BE2C (cell line): Measurements from ENCODE around the gene TOP1.

ENCODE experiments used
- DNase-seq: peaks from one replicate; pipeline ENCODE4 v3.0.0-alpha.2; 2020
- H3K27me3 ChIP-seq: fragments of 250-450 bp; sonication (Bioruptor Pico); 2 replicates; pipeline ENCODE4 v1.5.1; 2020; ENCODE audit warnings: mild to moderate bottlenecking
- H3K36me3 ChIP-seq: fragments of 250-450 bp; sonication (Bioruptor Pico); 2 replicates; pipeline ENCODE4 v1.5.1; 2020; ENCODE audit warnings: mild to moderate bottlenecking
- H3K4me1 ChIP-seq: fragments of 250-450 bp; sonication (Bioruptor Pico); 2 replicates; pipeline ENCODE4 v1.5.1; 2020
- H3K4me3 ChIP-seq: 2 replicates; pipeline ENCODE4 v1.5.1; 2011; ENCODE audit warnings: low read depth, low read length
- H3K9me3 ChIP-seq: fragments of 250-450 bp; sonication (Bioruptor Pico); 2 replicates; pipeline ENCODE4 v1.5.1; 2020
- CTCF ChIP-seq: IDR thresholded peaks from 2 replicates; pipeline ENCODE4 v1.5.1; 2012; ENCODE audit warnings: mild to moderate bottlenecking, low read depth, low read length

TOP1 gene

DNA sequence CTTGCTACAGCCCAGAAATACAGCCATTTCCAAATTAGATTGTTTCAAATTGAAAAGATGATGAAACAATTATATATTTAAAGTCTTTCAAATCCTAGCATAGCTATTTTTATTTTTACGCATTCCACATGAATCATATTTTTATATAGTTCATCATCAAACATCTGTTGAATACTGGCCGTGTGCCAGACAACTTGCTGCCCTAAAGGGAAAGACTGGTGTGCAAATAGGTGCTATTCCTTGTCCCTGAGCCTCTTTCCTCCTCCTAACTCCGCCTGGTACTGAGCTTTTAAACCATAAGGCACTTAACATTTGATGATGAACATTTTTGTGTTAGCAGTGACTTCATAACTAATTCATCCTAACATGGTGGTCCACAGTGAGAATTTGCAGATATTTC lies 90.0 kb downstream of the TOP1 start:
- Histone ChIP-seq H3K27me3 (no peaks in the 10 kb centered on the region), H3K36me3 (peaks cover 98% of the 10 kb centered on the region), H3K4me3 (no peak overlapping the region), H3K4me1 (no peaks in the 10 kb centered on the region), H3K9me3 (no peaks in the 10 kb centered on the region)
- no peak for DNase-seq
- no peak for TF ChIP-seq CTCF

GRCh38 chr20:41119614-41120561 lies 91.3 kb downstream of the TOP1 start:
- Histone ChIP-seq H3K36me3 (peaks cover 93% of the 10 kb centered on the region), H3K27me3 (no peaks in the 10 kb centered on the region), H3K4me3 (no peak overlapping the region), H3K4me1 (no peaks in the 10 kb centered on the region), H3K9me3 (no peaks in the 10 kb centered on the region)
- DNase-seq, result no peak
- TF ChIP-seq CTCF, result no peak

DNA sequence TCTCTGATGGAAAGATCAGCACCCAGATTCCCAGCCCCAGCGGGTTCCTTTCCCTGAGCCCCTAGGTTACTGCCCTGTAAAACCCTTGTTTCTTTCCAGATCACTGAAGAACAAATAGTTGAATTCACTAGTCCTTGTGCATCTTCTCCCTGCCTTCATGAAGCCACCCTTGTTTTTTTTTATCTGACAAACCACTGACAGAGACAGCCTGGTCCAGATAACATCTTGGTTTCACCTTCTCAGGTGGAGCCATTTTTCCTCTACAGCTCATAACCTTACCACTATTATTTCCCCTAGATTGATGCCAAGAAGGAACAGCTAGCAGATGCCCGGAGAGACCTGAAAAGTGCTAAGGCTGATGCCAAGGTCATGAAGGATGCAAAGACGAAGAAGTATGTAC lies 92.8 kb downstream of the TOP1 start:
- H3K36me3 ChIP-seq, result peaks cover 93% of the 10 kb centered on the region
- no peak for TF ChIP-seq CTCF
- no peak for DNase-seq

GRCh38 chr20:41123631-41124030 lies 95.0 kb downstream of the TOP1 start:
- Histone ChIP-seq H3K9me3 (no peaks in the 10 kb centered on the region), H3K36me3 (peaks cover 82% of the 10 kb centered on the region), H3K4me1 (no peaks in the 10 kb centered on the region), H3K27me3 (no peaks in the 10 kb centered on the region), H3K4me3 (no peak overlapping the region)
- TF ChIP-seq CTCF, result no peak
- no peak for DNase-seq

More for the DNA sequence above, 92.8 kb downstream of the TOP1 start:
- H3K27me3 ChIP-seq, result no peaks in the 10 kb centered on the region
- H3K4me3 ChIP-seq, result no peak overlapping the region
- H3K9me3 ChIP-seq, result no peaks in the 10 kb centered on the region
- no peaks in the 10 kb centered on the region for H3K4me1 ChIP-seq

- no peak overlapping the region for H3K4me3 ChIP-seq
- TF ChIP-seq CTCF, result no peak
- no peaks in the 10 kb centered on the region for H3K4me1 ChIP-seq
- no peak for DNase-seq
- H3K36me3 ChIP-seq, result peaks cover 73% of the 10 kb centered on the region
- H3K9me3 ChIP-seq, result no peaks in the 10 kb centered on the region
- no peaks in the 10 kb centered on the region for H3K27me3 ChIP-seq
These were observed 96.0 kb downstream of the TOP1 start for GRCh38 chr20:41124451-41125094.
